SK-N-SH treated with all-trans-retinoic acid at 6 μM for 48 hours (cell line): ENCODE results near the gene CDC42BPG.

Experiments used
- ATAC-seq: fragments of 200-7000 bp; cut with Tn5 transposase; 3 replicates; pipeline ENCODE4 v1.9.1; 2020; ENCODE audit warnings: mild to moderate bottlenecking, moderate library complexity
- ARNTL ChIP-seq: fragments of 450-650 bp; formaldehyde crosslinking; IDR thresholded peaks from 2 replicates; pipeline ENCODE4 v1.5.0; 2020; ENCODE audit warnings: low read depth, mild to moderate bottlenecking, moderate library complexity, borderline replicate concordance
- BACH2 ChIP-seq: fragments of 250-450 bp; sonication (Bioruptor Pico); IDR thresholded peaks from 2 replicates; pipeline ENCODE4 v1.9.0; 2021; ENCODE audit warnings: mild to moderate bottlenecking, borderline replicate concordance
- CREB5 ChIP-seq: fragments of 250-450 bp; sonication (Bioruptor Pico); IDR thresholded peaks from 2 replicates; pipeline ENCODE4 v1.5.1; 2020; ENCODE audit warnings: low read depth, mild to moderate bottlenecking, moderate library complexity
- CSDC2 ChIP-seq: fragments of 250-450 bp; sonication (Bioruptor Pico); IDR thresholded peaks from 2 replicates; pipeline ENCODE4 v1.5.0; 2020; ENCODE audit warnings: mild to moderate bottlenecking, moderate library complexity
- CSRNP3 ChIP-seq: fragments of 250-450 bp; sonication (Bioruptor Pico); IDR thresholded peaks from 2 replicates; pipeline ENCODE4 v1.5.1; 2021; ENCODE audit warnings: mild to moderate bottlenecking, moderate library complexity
- ESRRG ChIP-seq: fragments of 250-450 bp; sonication (Bioruptor Pico); IDR thresholded peaks from 2 replicates; pipeline ENCODE4 v1.6.1; 2021; ENCODE audit warnings: mild to moderate bottlenecking
- GLIS3 ChIP-seq: fragments of 250-450 bp; sonication (Bioruptor Pico); IDR thresholded peaks from 2 replicates; pipeline ENCODE4 v1.5.0; 2020; ENCODE audit warnings: mild to moderate bottlenecking, moderate library complexity
- ISL1 ChIP-seq: fragments of 250-450 bp; sonication (Bioruptor Pico); IDR thresholded peaks from 2 replicates; pipeline ENCODE4 v2.1.2; 2022; ENCODE audit warnings: mild to moderate bottlenecking, moderate library complexity
- OSR1 ChIP-seq: fragments of 250-450 bp; sonication (Bioruptor Pico); IDR thresholded peaks from 2 replicates; pipeline ENCODE4 v1.8.0; 2022; ENCODE audit warnings: moderate library complexity, mild to moderate bottlenecking, inconsistent platforms
- PATZ1 ChIP-seq: fragments of 250-450 bp; sonication (Bioruptor Pico); IDR thresholded peaks from 2 replicates; pipeline ENCODE4 v1.8.0; 2020; ENCODE audit warnings: mild to moderate bottlenecking, moderate library complexity, borderline replicate concordance
- POU6F1 ChIP-seq: fragments of 250-450 bp; sonication (Bioruptor Pico); IDR thresholded peaks from 2 replicates; pipeline ENCODE4 v1.8.0; 2021; ENCODE audit warnings: low read depth, mild to moderate bottlenecking, moderate library complexity, borderline replicate concordance
- PPARA ChIP-seq: fragments of 250-450 bp; sonication (Bioruptor Pico); IDR thresholded peaks from 2 replicates; pipeline ENCODE4 v1.5.0; 2020; ENCODE audit warnings: mild to moderate bottlenecking, borderline replicate concordance
- SNAI2 ChIP-seq: fragments of 250-450 bp; sonication (Bioruptor Pico); IDR thresholded peaks from 2 replicates; pipeline ENCODE4 v1.5.0; 2020; ENCODE audit warnings: mild to moderate bottlenecking, moderate library complexity
- TCF4 ChIP-seq: fragments of 250-450 bp; sonication (Bioruptor Pico); IDR thresholded peaks from 2 replicates; pipeline ENCODE4 v1.8.0; 2021; ENCODE audit warnings: mild to moderate bottlenecking, moderate library complexity, borderline replicate concordance
- TSHZ2 ChIP-seq: fragments of 250-450 bp; sonication (Bioruptor Pico); IDR thresholded peaks from 2 replicates; pipeline ENCODE4 v1.5.0; 2020; ENCODE audit warnings: mild to moderate bottlenecking, moderate library complexity
- ZC3H10 ChIP-seq: fragments of 250-450 bp; sonication (Bioruptor Pico); IDR thresholded peaks from 2 replicates; pipeline ENCODE4 v1.5.1; 2021; ENCODE audit warnings: mild to moderate bottlenecking, moderate library complexity
- ZFP3 ChIP-seq: fragments of 250-450 bp; sonication (Bioruptor Pico); IDR thresholded peaks from 2 replicates; pipeline ENCODE4 v1.5.0; 2020; ENCODE audit warnings: mild to moderate bottlenecking, moderate library complexity
- ZFP30 ChIP-seq: fragments of 450-650 bp; formaldehyde crosslinking; IDR thresholded peaks from 2 replicates; pipeline ENCODE4 v1.5.0; 2022; ENCODE audit warnings: mild to moderate bottlenecking, moderate library complexity
- ZNF565 ChIP-seq: fragments of 450-650 bp; formaldehyde crosslinking; conservative IDR thresholded peaks from 2 replicates; pipeline ENCODE4 v1.5.0; 2020; ENCODE audit warnings: low read depth, mild to moderate bottlenecking, moderate library complexity
- ZNF70 ChIP-seq: fragments of 450-650 bp; formaldehyde crosslinking; IDR thresholded peaks from 2 replicates; pipeline ENCODE4 v1.5.0; 2020; ENCODE audit warnings: mild to moderate bottlenecking, moderate library complexity
- ZNF8 ChIP-seq: fragments of 450-650 bp; formaldehyde crosslinking; IDR thresholded peaks from 2 replicates; pipeline ENCODE4 v1.5.0; 2020; ENCODE audit warnings: mild to moderate bottlenecking, moderate library complexity

Gene CDC42BPG

GRCh38 chr11:64810271-64810890 is 34.1 kb downstream of the CDC42BPG start, which contains the start of gene MEN1:
TSS of gene MEN1 (minus strand) at chr11:64810551. CDS start at chr11:64810109, 442 bp downstream.
- no peak for TF ChIP-seq CSRNP3 (CRISPR knock-in tag)
- no peak for TF ChIP-seq TSHZ2
- no peak for TF ChIP-seq ISL1
- TF ChIP-seq ZFP30, result no peak
- TF ChIP-seq PPARA (CRISPR knock-in tag), result no peak
- TF ChIP-seq ZNF565, result no peak
- no peak for TF ChIP-seq TCF4 (CRISPR knock-in tag)
- no peak for TF ChIP-seq ARNTL (CRISPR knock-in tag)
- TF ChIP-seq ZFP3, result no peak
- TF ChIP-seq, all 23 proteins: peak for 0
- peak; percentile 100 for ATAC-seq

- TF ChIP-seq ZC3H10, result no peak
- TF ChIP-seq ARNTL (CRISPR knock-in tag), result no peak
- no peak for TF ChIP-seq CSRNP3 (CRISPR knock-in tag)
- no peak for TF ChIP-seq PATZ1 (CRISPR knock-in tag)
- TF ChIP-seq CREB5 (CRISPR knock-in tag), result no peak
- no peak for TF ChIP-seq OSR1 (CRISPR knock-in tag)
- no peak for TF ChIP-seq ZFP3
- TF ChIP-seq SNAI2 (CRISPR knock-in tag), result no peak
- TF ChIP-seq BACH2 (CRISPR knock-in tag), result no peak
- TF ChIP-seq ZFP30, result no peak
- TF ChIP-seq CSDC2, result no peak
- no peak for TF ChIP-seq ZNF70 (CRISPR knock-in tag)
- TF ChIP-seq ISL1, result no peak
- no peak for TF ChIP-seq ESRRG (CRISPR knock-in tag)
- TF ChIP-seq PPARA (CRISPR knock-in tag), result no peak
- TF ChIP-seq POU6F1, result no peak
Observed at GRCh38 chr11:64809781-64810241, 34.6 kb downstream of the CDC42BPG start.

GRCh38 chr11:64805481-64805880 is 39.0 kb downstream of the CDC42BPG start:
- ATAC-seq, result no peak
- TF ChIP-seq POU6F1, result no peak
- no peak for TF ChIP-seq ISL1
- TF ChIP-seq SNAI2 (CRISPR knock-in tag), result no peak
- TF ChIP-seq ZNF565, result no peak
- no peak for TF ChIP-seq CREB5 (CRISPR knock-in tag)
- TF ChIP-seq GLIS3 (CRISPR knock-in tag), result no peak
- TF ChIP-seq ZFP3, result no peak
- no peak for TF ChIP-seq ARNTL (CRISPR knock-in tag)
- TF ChIP-seq ZFP30, result no peak
- no peak for TF ChIP-seq PPARA (CRISPR knock-in tag)
- TF ChIP-seq ZNF8, result no peak

More at GRCh38 chr11:64809781-64810241, 34.6 kb downstream of the CDC42BPG start:
- peak; percentile 28 for ATAC-seq
